Embryonic facial prominence (tissue), 1 donor: ENCODE data around the gene CAPN9.

Experiments
- DNase-seq: peaks from one replicate; pipeline ENCODE4 v3.0.0-alpha.2; 2016; ENCODE audit errors: extremely low spot score

CAPN9 gene

GRCh38 chr1:230796626-230797025 is 49.4 kb downstream of the CAPN9 start:
- no peak for DNase-seq

- DNase-seq: no peak
Measured at GRCh38 chr1:230797376-230797920, 50.3 kb downstream of the CAPN9 start.

- peak; percentile 66 for DNase-seq
Measured at GRCh38 chr1:230797942-230798365, 50.8 kb downstream of the CAPN9 start.

- no peak for DNase-seq
Measured at GRCh38 chr1:230798491-230798890, 51.3 kb downstream of the CAPN9 start.

- no peak for DNase-seq
Measured at GRCh38 chr1:230800891-230801840, 54.0 kb downstream of the CAPN9 start.

- no peak for DNase-seq
Measured at GRCh38 chr1:230804396-230804795, 57.2 kb downstream of the CAPN9 start.

- DNase-seq: no peak
Measured at GRCh38 chr1:230806552-230806951, 59.4 kb downstream of the CAPN9 start.

- DNase-seq: no peak
Measured at GRCh38 chr1:230807029-230807428, 59.8 kb downstream of the CAPN9 start.

GRCh38 chr1:230807561-230808280 is 60.5 kb downstream of the CAPN9 start:
- DNase-seq: no peak

GRCh38 chr1:230808281-230808872 is 61.2 kb downstream of the CAPN9 start:
- DNase-seq: peak; percentile 65

GRCh38 chr1:230809256-230809990 is 62.2 kb downstream of the CAPN9 start:
- no peak for DNase-seq

GRCh38 chr1:230812568-230812967 is 65.4 kb downstream of the CAPN9 start:
- no peak for DNase-seq

GRCh38 chr1:230814949-230815692 is 67.9 kb downstream of the CAPN9 start:
- no peak for DNase-seq

- DNase-seq: no peak
Measured at GRCh38 chr1:230816018-230816417, 68.8 kb downstream of the CAPN9 start.

- DNase-seq: peak; percentile 42
Measured at GRCh38 chr1:230818367-230818766, 71.2 kb downstream of the CAPN9 start.

- no peak for DNase-seq
Measured at GRCh38 chr1:230818901-230819300, 71.7 kb downstream of the CAPN9 start.

- DNase-seq: no peak
Measured at GRCh38 chr1:230819976-230820375, 72.8 kb downstream of the CAPN9 start.

GRCh38 chr1:230820568-230820967 is 73.4 kb downstream of the CAPN9 start:
- no peak for DNase-seq

GRCh38 chr1:230821346-230821745 is 74.2 kb downstream of the CAPN9 start:
- DNase-seq: no peak

GRCh38 chr1:230822092-230822581 is 74.9 kb downstream of the CAPN9 start:
- peak; percentile 16 for DNase-seq
